Mesendoderm (in vitro differentiated cells): ENCODE results near the gene DPM3.
"Not testable (repeated sequence)": the region's sequence is repeated elsewhere in the genome, so short reads cannot be mapped to it uniquely, and the experiment has no call there.

Experiments
- DNase-seq: peaks from one replicate; pipeline ENCODE4 v3.0.0; 2013
- H2AK5ac ChIP-seq: 2 replicates; pipeline ENCODE4 v1.6.1; 2013; ENCODE audit warnings: low read length, inconsistent platforms
- H2BK120ac ChIP-seq: 2 replicates; pipeline ENCODE4 v1.6.1; 2013; ENCODE audit warnings: low read depth, mild to moderate bottlenecking, low read length, moderate library complexity, mixed read lengths
- H2BK15ac ChIP-seq: replicated peaks from 2 replicates; pipeline ENCODE4 v1.6.1; 2013; ENCODE audit warnings: low read depth, mild to moderate bottlenecking, moderate library complexity
- H2BK5ac ChIP-seq: 2 replicates; pipeline ENCODE4 v1.6.1; 2013; ENCODE audit warnings: low read length, inconsistent platforms
- H3K18ac ChIP-seq: 2 replicates; pipeline ENCODE4 v1.6.1; 2013; ENCODE audit warnings: mild to moderate bottlenecking, low read length, mixed read lengths
- H3K23ac ChIP-seq: one replicate; pipeline ENCODE4 v1.6.1; 2013; ENCODE audit warnings: low read length
- H3K27ac ChIP-seq: 2 replicates; pipeline ENCODE4 v1.5.1; 2013; ENCODE audit warnings: low read depth, mild to moderate bottlenecking, inconsistent platforms, low read length, moderate library complexity
- H3K27me3 ChIP-seq: 2 replicates; pipeline ENCODE4 v1.6.1; 2013; ENCODE audit warnings: low read length, control low read depth, mild to moderate bottlenecking, inconsistent platforms; ENCODE audit not compliant: insufficient read depth, poor library complexity
- H3K36me3 ChIP-seq: 2 replicates; pipeline ENCODE4 v1.6.1; 2013; ENCODE audit warnings: low read length, inconsistent platforms; ENCODE audit not compliant: control insufficient read depth, insufficient read depth
- H3K4ac ChIP-seq: one replicate; pipeline ENCODE4 v1.6.1; 2013; ENCODE audit warnings: low read depth, mild to moderate bottlenecking, low read length, moderate library complexity
- H3K4me1 ChIP-seq: 2 replicates; pipeline ENCODE4 v1.6.1; 2013; ENCODE audit warnings: low read depth, low read length, inconsistent platforms; ENCODE audit not compliant: control insufficient read depth
- H3K4me2 ChIP-seq: 2 replicates; pipeline ENCODE4 v1.6.1; 2013; ENCODE audit warnings: low read length
- H3K4me3 ChIP-seq: 2 replicates; pipeline ENCODE4 v1.5.1; 2013; ENCODE audit warnings: mild to moderate bottlenecking, low read length
- H3K56ac ChIP-seq: one replicate; pipeline ENCODE4 v1.6.1; 2013; ENCODE audit warnings: low read length
- H3K79me1 ChIP-seq: 2 replicates; pipeline ENCODE4 v1.6.1; 2013; ENCODE audit warnings: low read length, inconsistent platforms
- H3K79me2 ChIP-seq: 2 replicates; pipeline ENCODE4 v1.6.1; 2013; ENCODE audit warnings: mild to moderate bottlenecking, low read length; ENCODE audit not compliant: control insufficient read depth, insufficient read depth
- H3K9ac ChIP-seq: 2 replicates; pipeline ENCODE4 v1.6.1; 2013; ENCODE audit warnings: low read length, inconsistent platforms
- H4K5ac ChIP-seq: one replicate; pipeline ENCODE4 v1.6.1; 2013; ENCODE audit warnings: low read length
- H4K8ac ChIP-seq: one replicate; pipeline ENCODE4 v1.6.1; 2013; ENCODE audit warnings: low read depth, mild to moderate bottlenecking, control low read depth, low read length, moderate library complexity
- WGBS: extraction: QIAGEN DNeasy Blood & Tissue Kit; methylation state at CpG from one replicate; pipeline ENCODE4 v1.1.7; 2013; ENCODE audit warnings: low lambda C conversion rate, missing lambda C conversion rate; ENCODE audit not compliant: insufficient coverage; ENCODE audit errors: extremely low coverage; 5-methylcytosine and 5-hydroxymethylcytosine counted together

The DPM3 gene

DNA sequence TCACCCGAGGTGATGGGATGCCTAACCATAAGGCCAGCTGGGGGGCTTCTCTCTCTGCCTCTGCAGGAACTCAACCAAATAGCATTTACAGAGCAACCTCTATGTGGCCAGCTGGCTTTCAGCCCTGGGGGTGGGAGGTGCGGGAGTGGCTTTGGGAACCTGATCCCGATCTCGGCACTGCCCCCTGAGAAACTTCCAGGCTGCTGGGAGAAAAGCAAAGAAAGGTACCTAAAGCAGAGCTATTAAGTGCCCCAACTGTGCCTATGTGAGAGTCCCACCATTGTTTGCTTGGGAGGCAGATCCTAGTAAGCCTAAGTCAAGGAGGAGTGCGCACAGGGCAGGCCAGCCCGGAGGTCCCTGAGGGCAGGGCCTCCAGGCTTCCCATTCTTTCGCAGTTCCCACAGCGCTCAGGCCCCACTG is 25.7 kb upstream of the DPM3 start:
- Histone ChIP-seq H3K4ac (no peak overlapping the region), H2BK5ac (no peak overlapping the region), H3K79me2 (no peaks in the 10 kb centered on the region), H2AK5ac (no peak overlapping the region), H3K18ac (no peak overlapping the region), H3K27me3 (no peaks in the 10 kb centered on the region), H3K4me3 (no peak overlapping the region), H2BK120ac (no peak overlapping the region), H2BK15ac (no peak overlapping the region), H4K8ac (no peak overlapping the region), H3K36me3 (peaks cover 1% of the 10 kb centered on the region), H3K4me1 (peaks cover 3% of the 10 kb centered on the region), H3K79me1 (no peaks in the 10 kb centered on the region), H3K4me2 (peak overlapping the region; percentile 25), H3K9ac (peak overlapping the region; percentile 20), H4K5ac (no peak overlapping the region), H3K23ac (no peak overlapping the region), H3K27ac (no peak overlapping the region), H3K56ac (peak overlapping the region; percentile 65)
- DNase-seq = peak; percentile 43
- WGBS = no CpG with 5 or more reads among the region's 8 CpGs

DNA sequence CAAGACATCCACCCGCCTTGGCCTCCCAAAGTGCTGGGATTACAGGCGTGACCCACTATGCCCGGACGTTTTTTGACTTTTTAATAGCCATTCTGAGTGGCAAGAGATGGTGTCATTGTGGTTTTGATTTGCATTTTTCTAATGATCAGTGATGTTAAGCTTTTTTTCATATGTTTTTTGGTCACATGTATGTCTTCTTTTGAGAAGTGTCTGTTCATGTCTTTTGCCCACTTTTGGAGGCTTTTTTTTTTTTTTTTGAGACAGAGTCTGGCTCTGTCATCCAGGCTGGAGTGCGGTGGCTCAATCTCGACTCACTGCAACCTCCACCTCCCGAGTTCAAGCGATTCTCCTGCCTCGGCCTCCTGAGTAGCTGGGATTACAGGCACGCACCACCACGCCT is 24.3 kb upstream of the DPM3 start:
- H3K9ac ChIP-seq, H2BK15ac ChIP-seq, H4K5ac ChIP-seq, H4K8ac ChIP-seq, H3K4ac ChIP-seq, H3K56ac ChIP-seq, H3K27ac ChIP-seq, H3K4me3 ChIP-seq, H2BK120ac ChIP-seq, H3K27me3 ChIP-seq, H3K79me2 ChIP-seq, H3K79me1 ChIP-seq, H3K36me3 ChIP-seq, DNase-seq, H2BK5ac ChIP-seq, H3K23ac ChIP-seq, H3K18ac ChIP-seq, H3K4me2 ChIP-seq, H3K4me1 ChIP-seq, H2AK5ac ChIP-seq: not testable (repeated sequence)
- WGBS = no CpG with 5 or more reads among the region's 11 CpGs

DNA sequence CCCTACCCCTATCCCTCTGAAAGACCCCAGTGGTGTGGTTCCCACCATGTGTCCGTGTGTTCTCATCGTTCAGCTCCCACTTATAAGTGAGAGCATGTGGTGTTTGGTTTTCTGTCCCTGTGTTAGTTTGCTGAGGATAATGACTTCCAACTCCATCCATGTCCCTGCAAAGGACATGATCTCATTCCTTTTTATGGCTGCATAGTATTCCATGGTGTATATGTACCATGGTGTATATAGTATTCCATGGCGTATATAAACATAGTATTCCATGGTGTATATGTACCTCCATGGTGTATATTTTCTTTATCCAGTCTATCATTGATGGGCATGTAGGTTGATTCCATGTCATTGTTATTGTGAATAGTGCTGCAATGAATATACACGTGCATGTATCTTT is 23.5 kb upstream of the DPM3 start:
- not testable (repeated sequence) for H4K5ac ChIP-seq, H3K56ac ChIP-seq, H3K23ac ChIP-seq, H3K18ac ChIP-seq, H2BK5ac ChIP-seq, H2AK5ac ChIP-seq, H3K4ac ChIP-seq, H3K27me3 ChIP-seq, H3K79me2 ChIP-seq, H2BK120ac ChIP-seq, H2BK15ac ChIP-seq, H3K4me2 ChIP-seq, H3K4me3 ChIP-seq, H3K4me1 ChIP-seq, H3K36me3 ChIP-seq, DNase-seq, H3K27ac ChIP-seq, H3K79me1 ChIP-seq, H4K8ac ChIP-seq, H3K9ac ChIP-seq
- no CpG with 5 or more reads among the region's 4 CpGs for WGBS

DNA sequence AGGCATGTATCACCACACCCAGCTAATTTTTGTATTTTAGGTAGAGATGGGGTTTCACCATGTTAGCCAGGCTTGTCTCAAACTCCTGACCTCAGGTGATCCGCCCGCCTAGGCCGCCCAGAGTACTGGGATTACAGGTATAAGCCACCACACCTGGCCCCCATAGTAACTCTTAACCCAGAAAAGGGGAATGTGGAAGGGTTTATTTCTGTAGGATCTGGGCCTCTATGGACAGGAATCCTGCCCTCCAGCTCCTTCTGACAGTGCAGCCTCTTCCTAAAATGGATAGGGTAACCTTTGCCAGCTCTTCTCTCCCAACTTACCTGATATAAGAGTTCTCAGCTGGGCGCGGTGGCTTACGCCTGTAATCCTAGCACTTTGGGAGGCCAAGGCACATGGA is 22.3 kb upstream of the DPM3 start:
- not testable (repeated sequence) for H3K79me1 ChIP-seq, H3K4me3 ChIP-seq, H3K18ac ChIP-seq, H2BK15ac ChIP-seq, H3K4me2 ChIP-seq, H2BK120ac ChIP-seq, DNase-seq, H3K9ac ChIP-seq, H4K8ac ChIP-seq, H3K56ac ChIP-seq, H3K4ac ChIP-seq, H3K23ac ChIP-seq, H3K27ac ChIP-seq, H4K5ac ChIP-seq, H3K79me2 ChIP-seq, H3K36me3 ChIP-seq, H3K27me3 ChIP-seq, H2AK5ac ChIP-seq, H3K4me1 ChIP-seq, H2BK5ac ChIP-seq
- no CpG with 5 or more reads among the region's 6 CpGs for WGBS

DNA sequence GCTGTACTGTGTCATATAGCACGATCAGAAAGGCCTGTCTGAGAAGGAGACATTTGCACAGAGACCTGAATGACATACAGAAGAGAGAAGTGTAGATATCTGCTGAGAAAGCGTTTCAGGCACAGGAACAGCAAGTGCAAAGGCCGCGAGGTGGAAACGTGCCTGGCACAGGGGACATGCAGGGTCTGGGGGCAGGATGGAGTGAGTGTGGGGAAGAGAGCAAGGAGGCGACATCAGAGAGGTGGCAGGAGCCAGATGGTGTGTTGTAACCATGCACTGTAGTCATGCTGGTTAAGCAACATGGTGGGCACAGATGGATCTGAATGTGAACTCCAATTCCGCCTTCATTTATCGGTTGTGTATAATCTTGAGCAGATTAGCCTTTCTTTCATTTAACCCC is 19.8 kb upstream of the DPM3 start:
- Histone ChIP-seq H3K27me3 (no peaks in the 10 kb centered on the region), H3K36me3 (no peaks in the 10 kb centered on the region), H3K79me2 (no peaks in the 10 kb centered on the region), H3K4me1 (no peaks in the 10 kb centered on the region), H4K8ac (no peak overlapping the region), H3K18ac (no peak overlapping the region), H3K9ac (no peak overlapping the region), H3K79me1 (no peaks in the 10 kb centered on the region), H2BK15ac (no peak overlapping the region), H3K4me3 (no peak overlapping the region), H3K23ac (no peak overlapping the region), H2BK5ac (no peak overlapping the region), H2BK120ac (no peak overlapping the region), H3K27ac (no peak overlapping the region), H4K5ac (no peak overlapping the region), H3K56ac (no peak overlapping the region), H3K4me2 (no peak overlapping the region), H3K4ac (no peak overlapping the region), H2AK5ac (no peak overlapping the region)
- no CpG with 5 or more reads among the region's 8 CpGs for WGBS
- DNase-seq = no peak

DNA sequence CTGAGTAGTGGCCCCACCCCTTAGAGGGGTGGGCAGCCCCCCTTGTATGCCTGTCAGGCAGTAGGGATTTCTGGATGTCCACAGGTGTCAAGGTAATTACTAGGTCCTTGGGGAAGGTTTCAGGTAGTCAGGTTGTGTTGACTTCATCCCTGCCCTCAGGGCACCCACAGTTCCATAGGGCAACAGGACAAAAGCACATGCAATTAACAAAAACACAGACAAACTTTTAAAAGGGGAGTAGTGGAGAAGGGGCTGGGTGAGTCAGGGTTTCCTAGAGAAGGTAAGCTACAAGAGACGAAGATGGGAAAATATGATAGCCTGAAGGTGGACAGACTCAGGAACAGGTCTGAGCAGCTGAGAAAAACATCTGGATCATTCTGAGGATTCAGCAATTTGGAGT is 18.7 kb upstream of the DPM3 start:
- no peaks in the 10 kb centered on the region for H3K36me3 ChIP-seq
- no CpG with 5 or more reads among the region's 1 CpG for WGBS
- no peak overlapping the region for H2BK120ac ChIP-seq
- no peak overlapping the region for H2BK5ac ChIP-seq
- H3K4me3 ChIP-seq = no peak overlapping the region
- H3K4me2 ChIP-seq = no peak overlapping the region
- no peak overlapping the region for H3K9ac ChIP-seq
- no peaks in the 10 kb centered on the region for H3K79me1 ChIP-seq
- H2AK5ac ChIP-seq = no peak overlapping the region
- no peaks in the 10 kb centered on the region for H3K4me1 ChIP-seq
- H3K23ac ChIP-seq = no peak overlapping the region
- H3K18ac ChIP-seq = no peak overlapping the region
- H3K79me2 ChIP-seq = no peaks in the 10 kb centered on the region
- no peaks in the 10 kb centered on the region for H3K27me3 ChIP-seq
- no peak overlapping the region for H3K27ac ChIP-seq
- DNase-seq = no peak
- no peak overlapping the region for H3K4ac ChIP-seq
- no peak overlapping the region for H2BK15ac ChIP-seq
- H4K5ac ChIP-seq = no peak overlapping the region
- no peak overlapping the region for H3K56ac ChIP-seq
- no peak overlapping the region for H4K8ac ChIP-seq
